Fibroblast of the conjunctiva (primary cell): ENCODE measurements around the gene TMEM97.

Source experiments
- DNase-seq: peaks from one replicate; pipeline ENCODE4 v3.0.0-alpha.2; 2010; ENCODE audit warnings: low read depth

TMEM97 gene

GRCh38 chr17:28365487-28365886, 46.5 kb downstream of the TMEM97 start:
- no peak for DNase-seq

GRCh38 chr17:28366605-28367004, 47.6 kb downstream of the TMEM97 start:
- no peak for DNase-seq

- no peak for DNase-seq
Observed at GRCh38 chr17:28367641-28368305, 48.8 kb downstream of the TMEM97 start.

GRCh38 chr17:28368306-28368831, 49.4 kb downstream of the TMEM97 start:
- DNase-seq = no peak

GRCh38 chr17:28368915-28369683, 50.1 kb downstream of the TMEM97 start:
- DNase-seq = no peak

GRCh38 chr17:28369684-28370034, 50.7 kb downstream of the TMEM97 start:
- DNase-seq = no peak

- DNase-seq = no peak
Observed at GRCh38 chr17:28370035-28370743, 51.2 kb downstream of the TMEM97 start, which contains the start of gene VTN. Gene VTN (minus strand): TSS chr17:28370307. CDS start chr17:28370203, 104 bp downstream.

- DNase-seq = no peak
Observed at GRCh38 chr17:28370744-28371103, 51.7 kb downstream of the TMEM97 start.

GRCh38 chr17:28371245-28372202, 52.5 kb downstream of the TMEM97 start, which contains the start of gene SARM1:
Gene SARM1 (plus strand): TSS chr17:28371694. CDS start chr17:28372033, 339 bp downstream.
- peak; percentile 81 for DNase-seq

GRCh38 chr17:28372203-28372944, 53.4 kb downstream of the TMEM97 start:
- DNase-seq = no peak

- no peak for DNase-seq
Observed at GRCh38 chr17:28372945-28373274, 53.9 kb downstream of the TMEM97 start.
